ENCODE results near the gene LNX2.

Gene LNX2

DNA sequence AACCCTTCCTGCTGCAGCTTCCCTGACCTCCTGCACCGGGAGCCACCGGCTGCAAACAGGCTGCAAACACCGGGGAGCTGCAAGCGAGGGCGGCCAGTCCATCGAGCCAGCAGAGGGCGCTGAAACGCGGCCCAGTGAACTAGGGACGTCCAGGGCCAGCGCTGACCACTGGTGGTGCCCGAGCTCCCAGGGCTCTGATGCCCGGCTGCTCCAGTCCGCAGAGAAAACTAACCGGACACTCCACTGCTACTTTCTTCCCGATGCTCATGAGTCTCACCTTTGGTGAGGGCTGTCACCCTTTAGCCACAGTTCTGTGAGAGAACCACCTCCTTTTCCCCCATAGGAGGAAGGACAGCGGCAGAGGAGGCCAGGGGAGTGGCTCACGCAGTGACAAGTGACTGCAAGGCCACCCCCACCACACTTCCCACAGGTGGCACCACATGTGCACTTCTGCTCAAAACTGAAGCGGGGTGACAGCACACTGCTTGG lies 87.1 kb downstream of the LNX2 start:
- peak; percentile 99 for TF ChIP-seq CTCF (IDR thresholded peaks at IDR 0.05; ENCODE audit: control insufficient read depth, insufficient read depth, low read depth, low read length, missing control alignments)
- peak; percentile 23 for DNase-seq (ENCODE audit: low read depth)
- H3K4me3 ChIP-seq (ENCODE audit: control insufficient read depth, low read depth, low read length) = no peak overlapping the region; the same call in 1 of the 2 replicates

DNA sequence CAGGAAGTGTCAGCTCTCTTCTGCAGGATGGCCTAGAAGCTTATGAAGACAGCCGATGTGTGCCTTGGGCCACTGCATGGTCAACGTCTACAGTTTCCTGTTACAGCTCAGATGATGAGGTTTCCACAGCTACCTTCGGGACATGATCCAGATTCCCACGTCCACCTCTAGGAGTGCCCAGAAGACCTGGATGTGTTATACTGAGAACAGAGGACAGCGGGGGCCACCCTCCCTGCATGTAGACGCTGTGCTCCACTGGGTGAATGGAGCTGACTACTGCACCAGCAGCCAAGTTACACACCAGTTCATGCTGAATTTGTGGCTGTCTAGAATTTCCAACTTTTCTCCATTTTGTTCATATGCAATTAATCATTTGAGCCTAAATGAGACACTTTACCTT lies 91.4 kb downstream of the LNX2 start:
- no peak for TF ChIP-seq CTCF (IDR thresholded peaks at IDR 0.05; ENCODE audit: control insufficient read depth, insufficient read depth, low read depth, low read length, missing control alignments)

DNA sequence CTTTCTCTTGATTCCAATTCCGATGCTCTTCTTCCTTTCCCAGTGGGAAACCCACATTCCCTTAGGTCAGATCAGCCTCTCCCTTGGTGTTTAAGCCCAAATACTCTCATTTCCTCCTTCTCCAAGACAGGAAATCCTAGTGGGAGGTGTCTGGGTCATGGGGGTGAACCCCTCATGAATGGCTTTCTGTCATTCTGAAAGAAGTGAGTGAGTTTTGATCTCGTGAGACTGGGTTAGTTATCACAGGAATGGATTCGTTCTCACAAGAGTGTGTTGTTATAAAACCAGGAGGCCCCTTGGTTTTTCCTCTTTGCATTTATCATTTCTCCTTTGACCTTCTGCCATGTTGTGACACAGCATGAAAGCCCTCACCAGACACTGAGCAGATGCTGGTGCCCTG lies 93.8 kb downstream of the LNX2 start:
- H3K4me3 ChIP-seq (ENCODE audit: control insufficient read depth, low read depth, low read length) = no peak overlapping the region
- no peak for TF ChIP-seq CTCF (IDR thresholded peaks at IDR 0.05; ENCODE audit: control insufficient read depth, insufficient read depth, low read depth, low read length, missing control alignments)
- no peak for DNase-seq (ENCODE audit: low read depth)

More for the DNA sequence above, 91.4 kb downstream of the LNX2 start:
- no peak for DNase-seq (ENCODE audit: low read depth)
- H3K4me3 ChIP-seq (ENCODE audit: control insufficient read depth, low read depth, low read length) = no peak overlapping the region

DNA sequence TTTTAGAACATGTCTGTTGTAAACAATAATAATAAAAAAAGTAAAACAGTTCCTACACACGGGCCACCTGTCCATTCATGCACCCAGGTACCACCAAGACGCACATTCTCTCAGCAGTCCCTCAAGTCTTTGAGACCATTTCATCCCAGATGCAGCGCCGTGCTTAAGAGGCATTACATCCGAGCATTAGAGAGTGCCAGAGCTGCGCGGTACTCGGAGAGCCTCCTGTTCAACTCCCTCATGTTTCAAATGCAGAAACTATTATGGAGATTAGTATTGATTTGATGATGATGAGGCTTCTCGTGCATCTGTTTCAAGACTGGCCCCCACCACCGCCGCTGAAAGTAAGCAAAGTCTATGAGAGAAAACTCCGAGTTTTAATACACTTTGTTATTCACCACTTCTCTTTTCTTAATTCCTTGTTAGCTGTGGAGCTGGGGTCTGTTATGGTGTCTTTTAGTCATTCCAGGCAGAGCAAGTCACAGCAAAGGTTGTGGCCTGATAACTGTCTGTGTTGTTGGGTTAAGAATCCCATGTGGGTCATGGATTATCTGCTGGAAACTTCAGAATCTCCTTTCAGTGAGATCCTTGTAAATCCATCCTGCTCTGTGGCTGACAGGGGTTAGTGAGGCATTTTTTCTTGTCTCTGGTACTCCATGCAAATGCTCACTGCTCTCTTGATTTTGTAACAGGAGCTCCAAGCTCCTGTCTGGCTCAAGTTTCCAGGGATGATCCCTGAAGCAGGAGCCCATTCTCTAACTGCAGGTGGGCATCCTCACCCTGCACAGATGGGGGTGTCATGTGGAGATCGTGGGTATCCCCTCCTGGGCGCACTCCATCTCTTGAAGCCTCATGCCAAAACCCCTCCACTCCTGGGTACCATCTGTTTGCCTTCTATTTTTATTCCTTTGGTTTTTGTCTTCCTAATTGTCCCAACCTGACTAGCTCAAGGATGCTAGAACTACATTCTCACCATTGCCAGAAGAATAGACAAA lies 95.1 kb downstream of the LNX2 start:
- no peak overlapping the region for H3K4me3 ChIP-seq (ENCODE audit: control insufficient read depth, low read depth, low read length)
- no peak for TF ChIP-seq CTCF (IDR thresholded peaks at IDR 0.05; ENCODE audit: control insufficient read depth, insufficient read depth, low read depth, low read length, missing control alignments)
- no peak for DNase-seq (ENCODE audit: low read depth)

DNA sequence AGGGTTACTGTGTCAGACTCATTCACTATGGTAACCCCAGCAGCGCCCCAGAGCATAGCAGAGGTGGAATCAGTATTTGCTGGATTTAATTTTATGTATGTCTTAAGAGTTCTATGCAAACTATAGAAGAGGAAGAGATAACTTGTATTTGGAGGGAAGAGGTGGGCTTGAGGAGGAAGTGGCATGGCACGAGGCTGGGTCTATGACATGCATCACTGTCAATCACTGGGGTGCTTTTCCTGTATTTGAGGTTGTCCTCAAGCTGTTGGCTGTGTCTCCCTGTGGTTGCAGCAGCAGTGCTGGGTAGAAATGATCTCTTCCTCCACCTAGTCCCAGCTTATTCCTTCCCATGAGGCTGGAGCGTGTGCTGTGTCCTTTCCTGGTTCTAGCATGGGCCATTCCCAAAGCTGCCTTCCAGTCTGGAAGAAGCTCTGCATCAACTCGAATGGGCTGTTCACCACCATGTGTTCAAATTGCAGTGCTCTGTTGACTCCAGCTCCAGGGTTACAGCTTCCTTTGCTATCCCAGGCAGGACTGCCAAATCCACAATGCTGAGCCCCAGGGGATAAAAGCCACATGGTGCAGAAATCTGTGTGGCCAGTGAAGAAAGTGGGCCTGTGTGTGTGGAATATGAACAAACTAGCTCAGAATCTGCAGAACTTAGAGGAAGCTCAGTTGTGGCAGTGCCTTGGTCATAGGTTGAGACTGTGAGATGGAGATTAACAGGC lies 96.8 kb downstream of the LNX2 start:
- no peak overlapping the region for H3K4me3 ChIP-seq (ENCODE audit: control insufficient read depth, low read depth, low read length)
- TF ChIP-seq CTCF (IDR thresholded peaks at IDR 0.05; ENCODE audit: control insufficient read depth, insufficient read depth, low read depth, low read length, missing control alignments) = no peak
- no peak for DNase-seq (ENCODE audit: low read depth)

DNA sequence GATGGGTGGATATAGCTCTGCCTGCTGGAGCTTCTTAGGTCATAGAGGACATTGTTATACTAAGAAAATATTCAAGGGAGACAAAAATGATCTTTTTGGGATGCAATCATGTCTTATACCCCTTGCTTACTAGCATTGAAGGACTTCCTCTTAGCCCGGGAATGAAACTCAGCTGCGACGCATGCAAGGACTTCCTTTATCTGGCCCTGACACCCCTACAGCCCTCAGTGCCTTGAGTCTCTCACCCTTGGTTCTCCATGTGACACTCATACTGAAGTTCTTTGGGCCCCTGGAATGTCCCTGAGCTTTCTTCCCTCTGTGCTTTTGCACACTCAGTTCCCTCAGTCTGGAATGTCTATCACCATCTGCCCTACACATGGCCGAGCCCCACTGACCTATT lies 97.5 kb downstream of the LNX2 start:
- H3K4me3 ChIP-seq (ENCODE audit: control insufficient read depth, low read depth, low read length) = no peak overlapping the region
- DNase-seq (ENCODE audit: low read depth) = no peak
- TF ChIP-seq CTCF (IDR thresholded peaks at IDR 0.05; ENCODE audit: control insufficient read depth, insufficient read depth, low read depth, low read length, missing control alignments) = no peak

All from AG09309 (cell line).